Measurements from ENCODE around the gene RANBP17.

DNA sequence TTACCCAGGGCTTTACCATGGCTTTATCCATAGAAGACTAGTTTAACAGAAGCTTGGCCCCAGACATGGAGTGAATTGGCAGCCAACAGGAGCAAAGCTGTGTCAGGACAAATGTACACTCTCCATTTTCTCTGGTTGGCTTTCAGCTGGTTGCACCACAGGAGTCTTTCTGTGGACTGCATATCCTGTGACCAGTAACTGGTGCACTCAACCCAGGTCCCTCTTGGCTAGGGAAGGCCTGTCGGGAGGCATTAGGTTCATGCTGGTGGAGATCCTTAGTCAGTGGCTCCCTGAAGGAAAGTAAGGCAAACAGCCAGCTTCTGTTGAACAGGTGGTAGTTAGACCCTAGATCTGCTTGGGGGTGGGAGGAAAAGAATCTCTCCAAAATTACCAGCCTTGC lies 300.3 kb downstream of the RANBP17 start:
- no peak for TF ChIP-seq FOXM1 (IDR thresholded peaks at IDR 0.05; ENCODE audit: borderline replicate concordance)
- no peak for TF ChIP-seq HDGF (IDR thresholded peaks at IDR 0.05; ENCODE audit: borderline replicate concordance)
- TF ChIP-seq TARDBP (IDR thresholded peaks at IDR 0.05) = no peak
- no peak for TF ChIP-seq FOXA1 (IDR thresholded peaks at IDR 0.05)
- TF ChIP-seq SUZ12 (IDR thresholded peaks at IDR 0.05) = no peak
- no peak for TF ChIP-seq ZNF384 (IDR thresholded peaks at IDR 0.05)
- no peak for TF ChIP-seq SP1 (IDR thresholded peaks at IDR 0.05)

Data from HEK293T (cell line).